GM19468 (cell line): Measurements from ENCODE around the gene PABPC3.
A peak's percentile ranks its signal among the peaks of the same experiment; 100 is the strongest.

Source experiments
- ATAC-seq: cut with Tn5 transposase; IDR thresholded peaks from one replicate; pipeline ENCODE4 v1.9.1; 2021; ENCODE audit warnings: mild to moderate bottlenecking, moderate library complexity, moderate number of reproducible peaks; ENCODE audit not compliant: unreplicated experiment; ENCODE audit errors: extremely low read depth

The PABPC3 gene

DNA sequence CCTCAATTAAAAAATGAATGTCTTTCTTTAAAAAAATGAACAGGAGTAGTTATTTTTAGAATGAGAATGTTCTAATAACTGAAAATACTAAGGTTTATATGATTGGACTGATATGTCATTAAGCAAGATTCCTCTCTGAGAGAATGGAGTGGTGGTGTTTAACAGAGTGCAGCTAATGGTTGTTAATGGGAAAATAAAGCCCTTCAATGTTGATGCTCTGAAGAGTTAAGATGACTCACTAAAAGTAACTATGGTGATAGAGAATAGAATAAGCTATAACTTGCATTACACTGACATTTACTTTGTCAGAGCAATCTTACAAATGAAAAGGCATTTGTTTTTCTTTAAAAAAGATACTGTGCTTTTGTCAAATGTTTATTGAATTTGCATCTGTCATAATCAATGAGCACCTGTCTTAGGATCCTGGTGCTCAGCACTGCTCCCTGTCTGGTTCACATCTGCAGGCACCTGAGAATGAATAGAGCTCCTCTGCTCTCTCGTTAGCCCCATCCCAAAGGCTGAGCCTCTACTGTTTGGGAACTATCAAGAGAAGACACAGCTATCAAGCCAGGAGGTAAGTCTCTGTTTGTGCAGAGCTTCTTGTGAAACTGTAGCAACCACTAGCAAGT is 15.1 kb downstream of the PABPC3 start:
- no peak for ATAC-seq

GRCh38 chr13:25111585-25111956 is 15.6 kb downstream of the PABPC3 start:
- no peak for ATAC-seq

DNA sequence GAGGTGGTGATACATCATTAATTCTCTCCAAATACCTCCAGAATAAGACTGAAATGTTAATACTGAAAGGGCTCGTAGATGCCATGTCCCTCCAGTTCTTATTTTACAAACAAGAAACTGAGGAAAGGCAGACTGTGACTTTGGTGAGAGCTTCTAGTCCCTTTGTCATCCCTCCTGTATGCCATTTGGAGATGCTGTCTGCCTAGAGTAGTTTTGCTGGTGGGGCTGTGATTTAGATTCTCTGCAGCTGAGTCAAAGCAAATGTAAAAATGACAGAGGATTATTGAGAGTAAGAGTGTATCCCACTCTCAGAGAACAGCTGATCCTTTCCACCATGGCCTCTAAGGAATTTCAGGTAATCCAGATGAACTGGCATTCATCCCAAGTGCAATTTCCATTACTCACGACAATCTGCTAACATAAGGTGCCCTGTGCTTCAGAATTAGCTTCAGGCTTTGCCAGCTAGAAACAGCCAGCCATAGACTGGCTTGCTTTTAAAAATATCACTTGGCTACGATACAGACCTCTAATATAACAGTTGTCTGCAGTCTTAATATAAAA is 16.8 kb downstream of the PABPC3 start:
- ATAC-seq, result no peak

- peak; percentile 52 for ATAC-seq
These were observed 18.3 kb downstream of the PABPC3 start for GRCh38 chr13:25114220-25114619.

- ATAC-seq, result no peak
These were observed 20.1 kb downstream of the PABPC3 start for GRCh38 chr13:25116044-25116443.

GRCh38 chr13:25117312-25117711 is 21.4 kb downstream of the PABPC3 start:
- no peak for ATAC-seq

DNA sequence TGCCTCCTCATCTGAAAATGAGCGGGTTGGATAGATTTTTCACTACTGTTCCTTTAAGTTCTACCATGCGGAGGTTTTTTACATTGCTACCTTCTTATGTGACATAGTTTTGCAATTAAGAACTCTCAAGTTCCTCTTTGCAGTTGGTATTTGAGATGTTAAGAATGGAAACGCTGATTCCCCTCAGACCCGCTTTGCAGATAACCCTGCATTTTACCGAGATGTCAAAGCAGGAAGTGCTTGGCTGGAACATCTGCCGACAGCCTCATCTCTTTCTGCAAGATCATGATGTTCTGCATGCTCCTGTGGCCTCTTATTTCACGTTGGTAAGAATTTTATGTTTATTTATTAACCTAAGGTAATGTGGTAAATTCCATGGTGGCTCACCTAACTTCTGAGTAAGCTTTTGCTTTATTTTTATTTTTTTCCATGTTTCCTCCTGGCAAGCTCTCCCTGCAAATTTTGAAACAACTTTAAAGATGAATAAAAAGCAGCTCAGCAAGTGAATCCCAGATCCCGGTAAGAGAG is 22.5 kb downstream of the PABPC3 start:
- no peak for ATAC-seq

DNA sequence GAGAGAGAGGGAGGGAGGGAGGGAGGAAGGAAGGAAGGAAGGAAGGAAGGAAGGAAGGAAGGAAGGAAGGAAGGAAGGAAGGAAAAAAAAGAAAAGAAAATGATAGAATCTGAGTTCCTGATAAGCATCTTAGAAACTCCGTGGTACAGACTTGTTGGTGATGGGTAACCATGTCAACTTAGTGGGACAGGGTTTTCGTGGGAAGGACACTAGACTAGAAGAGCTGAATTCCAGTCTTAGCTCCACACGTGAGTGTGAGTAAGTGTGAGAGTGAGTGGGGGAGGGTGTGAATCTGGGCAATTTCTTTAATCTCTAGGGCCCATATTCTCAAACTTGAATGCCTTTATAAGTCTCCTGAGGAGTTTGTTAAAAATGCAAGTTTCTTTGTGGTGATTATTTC is 35.0 kb downstream of the PABPC3 start:
- no peak for ATAC-seq

- no peak for ATAC-seq
These were observed 36.0 kb downstream of the PABPC3 start for GRCh38 chr13:25131881-25132420.

GRCh38 chr13:25132751-25133390 is 36.9 kb downstream of the PABPC3 start:
- no peak for ATAC-seq

- no peak for ATAC-seq
These were observed 40.0 kb downstream of the PABPC3 start for GRCh38 chr13:25135896-25136295.

GRCh38 chr13:25136880-25137787 is 41.2 kb downstream of the PABPC3 start:
- no peak for ATAC-seq

DNA sequence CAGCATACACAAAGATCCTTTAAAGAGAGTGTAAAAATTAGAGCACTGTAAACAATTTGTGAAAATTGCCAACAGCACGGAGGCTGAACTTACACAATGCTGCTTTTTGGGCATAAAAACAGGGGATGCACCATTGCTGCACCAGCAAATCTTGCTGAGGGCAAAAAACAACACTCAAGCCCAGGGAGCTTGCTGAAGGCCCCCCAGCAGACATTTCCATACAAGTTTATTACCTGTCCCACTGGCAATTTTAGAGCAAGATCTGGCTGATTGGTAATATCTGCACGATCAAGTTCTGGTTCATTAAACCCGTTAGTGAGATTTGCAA is 41.8 kb downstream of the PABPC3 start:
- no peak for ATAC-seq

DNA sequence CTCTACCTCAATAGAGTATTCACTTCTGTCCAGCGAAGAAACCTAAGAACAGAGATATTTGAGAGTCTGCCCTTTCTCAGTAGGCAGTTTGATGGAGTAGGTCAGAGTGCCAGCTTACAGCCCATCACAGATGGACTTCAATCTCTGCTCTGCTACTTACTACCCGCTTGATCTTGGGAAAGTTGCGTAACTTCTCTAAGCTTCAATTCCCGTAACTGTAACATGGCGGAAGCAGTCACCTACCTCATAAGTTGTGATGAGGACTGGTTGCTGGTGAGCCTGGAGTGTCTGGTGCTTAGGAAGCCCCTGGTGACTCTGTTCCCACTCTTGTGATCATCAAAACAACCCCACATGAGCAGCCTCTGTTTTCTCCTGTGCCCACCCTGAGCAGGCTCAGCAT is 45.1 kb downstream of the PABPC3 start:
- no peak for ATAC-seq

GRCh38 chr13:25143706-25144105 is 47.8 kb downstream of the PABPC3 start:
- ATAC-seq, result no peak

- peak; percentile 74 for ATAC-seq
These were observed 51.9 kb downstream of the PABPC3 start for GRCh38 chr13:25147638-25148401.

- ATAC-seq, result no peak
These were observed 52.5 kb downstream of the PABPC3 start for GRCh38 chr13:25148402-25148771.
